ENCODE results near the gene TYROBP. TPM values are rescaled to one million over a fixed set of nuclear protein-coding genes. Genes with fewer than 3 reads are reported as not detected.

The TYROBP gene
- total RNA-seq, 1 donor: not detected

GRCh38 chr19:35931874-35932202 is 23.7 kb upstream of the TYROBP start:
- DNase-seq (ENCODE audit: low read depth): no peak
- no peak for TF ChIP-seq CTCF (IDR thresholded peaks at IDR 0.05; ENCODE audit: insufficient read depth, low read depth, low read length)
- no peak overlapping the region for H3K4me3 ChIP-seq (ENCODE audit: low read depth, low read length)

GRCh38 chr19:35931161-35931873 is 23.2 kb upstream of the TYROBP start:
- DNase-seq (ENCODE audit: low read depth): peak; percentile 100
- H3K4me3 ChIP-seq (ENCODE audit: low read depth, low read length): peak overlapping the region; percentile 46
- TF ChIP-seq CTCF (IDR thresholded peaks at IDR 0.05; ENCODE audit: insufficient read depth, low read depth, low read length): peak; percentile 91

GRCh38 chr19:35929876-35930275 is 21.8 kb upstream of the TYROBP start:
- H3K4me3 ChIP-seq (ENCODE audit: low read depth, low read length): no peak overlapping the region
- DNase-seq (ENCODE audit: low read depth): no peak
- TF ChIP-seq CTCF (IDR thresholded peaks at IDR 0.05; ENCODE audit: insufficient read depth, low read depth, low read length): no peak

GRCh38 chr19:35928507-35928906 is 20.4 kb upstream of the TYROBP start:
- H3K4me3 ChIP-seq (ENCODE audit: low read depth, low read length): no peak overlapping the region
- no peak for TF ChIP-seq CTCF (IDR thresholded peaks at IDR 0.05; ENCODE audit: insufficient read depth, low read depth, low read length)
- DNase-seq (ENCODE audit: low read depth): no peak

- DNase-seq (ENCODE audit: low read depth): no peak
- TF ChIP-seq CTCF (IDR thresholded peaks at IDR 0.05; ENCODE audit: insufficient read depth, low read depth, low read length): no peak
Measured at GRCh38 chr19:35925501-35925900, 17.4 kb upstream of the TYROBP start.

GRCh38 chr19:35921012-35921411 is 12.9 kb upstream of the TYROBP start:
- no peak overlapping the region for H3K4me3 ChIP-seq (ENCODE audit: low read depth, low read length)
- no peak for DNase-seq (ENCODE audit: low read depth)
- TF ChIP-seq CTCF (IDR thresholded peaks at IDR 0.05; ENCODE audit: insufficient read depth, low read depth, low read length): no peak

More at GRCh38 chr19:35925501-35925900, 17.4 kb upstream of the TYROBP start:
- no peak overlapping the region for H3K4me3 ChIP-seq (ENCODE audit: low read depth, low read length)

- DNase-seq (ENCODE audit: low read depth): no peak
- H3K4me3 ChIP-seq (ENCODE audit: low read depth, low read length): no peak overlapping the region
- TF ChIP-seq CTCF (IDR thresholded peaks at IDR 0.05; ENCODE audit: insufficient read depth, low read depth, low read length): no peak
Measured at GRCh38 chr19:35919306-35919705, 11.2 kb upstream of the TYROBP start.
